ENCODE measurements around the gene CCSER2.

- TF ChIP-seq, protein P1, sequence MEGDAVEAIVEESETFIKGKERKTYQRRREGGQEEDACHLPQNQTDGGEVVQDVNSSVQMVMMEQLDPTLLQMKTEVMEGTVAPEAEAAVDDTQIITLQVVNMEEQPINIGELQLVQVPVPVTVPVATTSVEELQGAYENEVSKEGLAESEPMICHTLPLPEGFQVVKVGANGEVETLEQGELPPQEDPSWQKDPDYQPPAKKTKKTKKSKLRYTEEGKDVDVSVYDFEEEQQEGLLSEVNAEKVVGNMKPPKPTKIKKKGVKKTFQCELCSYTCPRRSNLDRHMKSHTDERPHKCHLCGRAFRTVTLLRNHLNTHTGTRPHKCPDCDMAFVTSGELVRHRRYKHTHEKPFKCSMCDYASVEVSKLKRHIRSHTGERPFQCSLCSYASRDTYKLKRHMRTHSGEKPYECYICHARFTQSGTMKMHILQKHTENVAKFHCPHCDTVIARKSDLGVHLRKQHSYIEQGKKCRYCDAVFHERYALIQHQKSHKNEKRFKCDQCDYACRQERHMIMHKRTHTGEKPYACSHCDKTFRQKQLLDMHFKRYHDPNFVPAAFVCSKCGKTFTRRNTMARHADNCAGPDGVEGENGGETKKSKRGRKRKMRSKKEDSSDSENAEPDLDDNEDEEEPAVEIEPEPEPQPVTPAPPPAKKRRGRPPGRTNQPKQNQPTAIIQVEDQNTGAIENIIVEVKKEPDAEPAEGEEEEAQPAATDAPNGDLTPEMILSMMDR (IDR thresholded peaks at IDR 0.05; ENCODE audit: low read length), result no peak
- no peak for TF ChIP-seq EZH2 (IDR thresholded peaks at IDR 0.05; ENCODE audit: borderline replicate concordance, low read length)
Observed at GRCh38 chr10:84354623-84355022, 26.2 kb downstream of the CCSER2 start.
